Measurements from ENCODE around the gene NDUFAF7.
"Not testable (repeated sequence)": the region's sequence is repeated elsewhere in the genome, so short reads cannot be mapped to it uniquely, and the experiment has no call there.

The NDUFAF7 gene

GRCh38 chr2:37283207-37283606, 51.7 kb downstream of the NDUFAF7 start:
- no peak for DNase-seq

- no peak for DNase-seq
Measured at GRCh38 chr2:37284381-37284780, 52.9 kb downstream of the NDUFAF7 start.

- no peak for DNase-seq
Measured at GRCh38 chr2:37287966-37288365, 56.5 kb downstream of the NDUFAF7 start.

- no peak for DNase-seq
Measured at GRCh38 chr2:37291680-37292079, 60.2 kb downstream of the NDUFAF7 start.

- not testable (repeated sequence) for DNase-seq
Measured at GRCh38 chr2:37294858-37295257, 63.4 kb downstream of the NDUFAF7 start.

- DNase-seq, result no peak
Measured at GRCh38 chr2:37295469-37296073, 64.1 kb downstream of the NDUFAF7 start.

GRCh38 chr2:37297632-37298031, 66.2 kb downstream of the NDUFAF7 start:
- no peak for DNase-seq
